ENCODE results near the gene AIF1.

Gene AIF1

DNA sequence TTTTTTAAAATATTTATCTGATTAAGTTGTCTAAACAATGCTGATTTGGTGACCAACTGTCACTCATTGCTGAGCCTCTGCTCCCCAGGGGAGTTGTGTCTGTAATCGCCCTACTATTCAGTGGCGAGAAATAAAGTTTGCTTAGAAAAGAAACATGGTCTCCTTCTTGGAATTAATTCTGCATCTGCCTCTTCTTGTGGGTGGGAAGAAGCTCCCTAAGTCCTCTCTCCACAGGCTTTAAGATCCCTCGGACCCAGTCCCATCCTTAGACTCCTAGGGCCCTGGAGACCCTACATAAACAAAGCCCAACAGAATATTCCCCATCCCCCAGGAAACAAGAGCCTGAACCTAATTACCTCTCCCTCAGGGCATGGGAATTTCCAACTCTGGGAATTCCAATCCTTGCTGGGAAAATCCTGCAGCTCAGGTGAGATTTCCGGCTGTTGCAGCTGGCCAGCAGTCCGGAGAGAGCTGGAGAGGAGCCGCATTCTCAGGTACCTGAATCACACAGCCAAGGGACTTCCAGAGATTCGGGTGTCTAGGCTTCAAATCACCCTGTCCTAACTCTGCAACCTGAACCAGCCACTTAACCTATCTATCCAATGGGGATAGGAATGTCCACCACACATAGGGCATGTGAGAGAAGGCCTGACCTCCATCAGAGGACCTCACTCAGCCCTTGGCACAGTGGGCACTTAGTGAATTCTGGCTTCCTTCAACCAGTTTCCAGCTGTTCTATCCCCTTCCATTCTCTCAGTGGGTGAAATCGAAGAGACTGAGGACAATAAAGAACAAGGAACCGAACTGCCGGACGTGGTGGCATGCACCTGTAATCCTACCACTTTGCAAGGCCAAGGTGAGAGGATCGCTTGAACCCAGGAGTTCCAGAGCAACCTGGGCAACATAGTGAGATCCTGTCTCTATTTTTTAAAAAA, 36.6 kb upstream of the AIF1 start:
- no peak overlapping the region for H3K4me3 ChIP-seq (ENCODE audit: low read depth, low read length)
- TF ChIP-seq, protein P1, sequence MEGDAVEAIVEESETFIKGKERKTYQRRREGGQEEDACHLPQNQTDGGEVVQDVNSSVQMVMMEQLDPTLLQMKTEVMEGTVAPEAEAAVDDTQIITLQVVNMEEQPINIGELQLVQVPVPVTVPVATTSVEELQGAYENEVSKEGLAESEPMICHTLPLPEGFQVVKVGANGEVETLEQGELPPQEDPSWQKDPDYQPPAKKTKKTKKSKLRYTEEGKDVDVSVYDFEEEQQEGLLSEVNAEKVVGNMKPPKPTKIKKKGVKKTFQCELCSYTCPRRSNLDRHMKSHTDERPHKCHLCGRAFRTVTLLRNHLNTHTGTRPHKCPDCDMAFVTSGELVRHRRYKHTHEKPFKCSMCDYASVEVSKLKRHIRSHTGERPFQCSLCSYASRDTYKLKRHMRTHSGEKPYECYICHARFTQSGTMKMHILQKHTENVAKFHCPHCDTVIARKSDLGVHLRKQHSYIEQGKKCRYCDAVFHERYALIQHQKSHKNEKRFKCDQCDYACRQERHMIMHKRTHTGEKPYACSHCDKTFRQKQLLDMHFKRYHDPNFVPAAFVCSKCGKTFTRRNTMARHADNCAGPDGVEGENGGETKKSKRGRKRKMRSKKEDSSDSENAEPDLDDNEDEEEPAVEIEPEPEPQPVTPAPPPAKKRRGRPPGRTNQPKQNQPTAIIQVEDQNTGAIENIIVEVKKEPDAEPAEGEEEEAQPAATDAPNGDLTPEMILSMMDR (IDR thresholded peaks at IDR 0.05; ENCODE audit: low read depth, low read length), result no peak

DNA sequence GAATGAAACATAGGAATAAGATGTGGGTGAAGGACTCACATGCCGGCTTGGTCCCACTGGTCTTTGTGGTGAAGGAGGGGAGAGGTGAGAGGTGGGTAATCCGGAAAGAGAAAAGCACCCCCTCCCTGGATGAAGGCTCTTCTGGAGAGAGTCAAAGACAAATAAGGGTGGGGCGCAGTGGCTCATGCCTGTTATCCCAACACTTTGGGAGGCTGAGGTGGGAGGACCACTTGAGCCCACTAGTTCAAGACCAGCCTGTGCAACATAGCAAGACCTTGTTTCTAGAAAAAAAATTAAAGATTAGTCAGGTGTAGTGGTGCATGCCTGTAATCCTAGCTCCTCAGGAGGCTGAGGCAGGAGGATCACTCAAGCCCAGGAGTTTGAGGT, 35.9 kb upstream of the AIF1 start:
- TF ChIP-seq, protein P1 (IDR thresholded peaks at IDR 0.05; ENCODE audit: low read depth, low read length), result no peak

DNA sequence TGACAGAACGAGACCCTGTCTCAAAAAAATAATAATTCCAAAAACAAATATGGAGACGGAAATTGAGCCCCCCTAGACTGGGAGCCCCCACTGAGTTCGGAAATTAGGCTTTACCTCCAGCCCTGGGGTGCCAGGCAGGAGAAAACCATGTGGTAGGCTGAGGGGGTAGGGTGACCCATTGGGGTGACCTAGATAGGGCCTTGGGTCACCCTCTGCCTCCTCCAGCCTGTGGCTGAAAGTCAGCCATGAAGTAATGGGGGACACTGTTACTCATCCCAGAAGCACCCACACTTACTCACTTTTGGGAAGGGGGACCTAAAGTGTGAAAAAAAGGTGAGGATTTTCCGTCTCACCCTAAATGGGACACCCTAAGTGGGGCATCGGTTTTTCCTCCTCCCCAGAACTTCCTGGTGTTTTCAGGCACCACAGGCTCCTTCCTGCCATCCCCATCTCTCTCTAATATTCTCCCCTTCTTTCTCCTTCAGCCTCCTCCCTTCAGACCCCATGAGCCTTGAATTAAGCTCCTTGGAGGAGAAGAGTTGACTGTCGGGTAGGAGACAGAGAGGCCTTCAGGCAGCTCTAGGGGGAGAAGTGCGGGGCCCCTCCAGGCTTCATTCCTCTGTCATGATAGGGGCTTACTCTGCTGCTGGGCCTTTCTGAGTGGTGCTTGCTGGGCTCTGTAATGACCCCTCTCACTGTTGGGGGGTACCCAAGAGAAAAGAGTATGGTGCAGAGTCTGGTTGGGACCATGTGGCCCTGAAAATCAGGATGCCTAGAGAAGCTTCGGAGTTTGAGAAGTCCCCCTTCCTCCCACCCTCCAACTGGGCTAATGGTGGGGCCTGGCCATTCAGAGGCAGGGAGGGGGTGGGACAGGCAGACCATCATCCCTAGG, 35.2 kb upstream of the AIF1 start:
- TF ChIP-seq, protein P1 (IDR thresholded peaks at IDR 0.05; ENCODE audit: low read depth, low read length), result no peak
- no peak overlapping the region for H3K4me3 ChIP-seq (ENCODE audit: low read depth, low read length)

More for the DNA sequence above, 35.9 kb upstream of the AIF1 start:
- no peak overlapping the region for H3K4me3 ChIP-seq (ENCODE audit: low read depth, low read length)

DNA sequence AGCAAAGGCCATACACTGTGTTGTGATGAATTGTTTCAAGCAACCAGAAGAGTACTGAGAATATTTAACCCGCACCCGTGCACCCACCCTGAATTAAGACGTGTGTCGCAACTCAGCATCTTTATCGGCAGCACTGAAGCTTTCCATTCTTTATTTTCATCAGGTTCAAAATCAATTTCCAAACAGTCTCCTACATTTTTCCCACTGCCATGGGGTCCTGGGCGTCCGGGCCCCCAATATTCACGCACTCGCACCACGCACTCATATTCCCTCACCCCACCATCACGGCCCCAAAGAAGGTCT, 34.6 kb upstream of the AIF1 start:
- TF ChIP-seq, protein P1 (IDR thresholded peaks at IDR 0.05; ENCODE audit: low read depth, low read length), result no peak
- H3K4me3 ChIP-seq (ENCODE audit: low read depth, low read length), result peak overlapping the region; percentile 79

DNA sequence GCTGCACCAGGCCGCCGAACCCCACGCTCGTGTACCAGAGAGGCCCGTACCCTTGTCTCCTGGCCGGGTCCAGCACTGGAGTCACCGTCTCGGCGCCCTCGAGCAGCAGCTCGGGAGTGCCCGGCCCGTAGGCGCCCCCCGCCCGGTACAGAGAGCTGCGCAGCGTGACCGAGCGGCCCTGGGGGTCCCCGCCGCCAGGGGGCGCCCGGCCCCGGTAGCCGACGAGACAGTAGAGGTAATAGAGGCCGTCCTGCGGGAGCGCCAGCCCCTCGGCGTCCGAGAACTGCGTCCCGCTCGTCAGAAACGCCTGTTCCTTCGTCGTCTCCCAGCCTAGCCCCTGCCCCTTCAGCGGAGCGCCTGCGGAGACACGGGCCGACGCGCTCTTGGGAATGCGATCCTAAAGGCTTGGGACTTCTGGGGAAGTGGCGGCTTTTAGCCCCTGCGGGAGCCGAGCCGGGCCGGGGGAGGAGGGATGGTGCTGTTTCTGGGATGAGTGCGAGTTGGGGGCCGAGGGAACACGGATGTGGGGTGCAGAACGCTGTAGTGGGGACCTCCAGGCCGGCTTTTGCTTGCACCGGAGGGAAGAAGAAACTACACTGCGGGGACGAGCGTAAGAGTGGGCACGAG, 34.1 kb upstream of the AIF1 start:
- H3K4me3 ChIP-seq (ENCODE audit: low read depth, low read length), result peak overlapping the region; percentile 79
- TF ChIP-seq, protein P1 (IDR thresholded peaks at IDR 0.05; ENCODE audit: low read depth, low read length), result peak; percentile 94

DNA sequence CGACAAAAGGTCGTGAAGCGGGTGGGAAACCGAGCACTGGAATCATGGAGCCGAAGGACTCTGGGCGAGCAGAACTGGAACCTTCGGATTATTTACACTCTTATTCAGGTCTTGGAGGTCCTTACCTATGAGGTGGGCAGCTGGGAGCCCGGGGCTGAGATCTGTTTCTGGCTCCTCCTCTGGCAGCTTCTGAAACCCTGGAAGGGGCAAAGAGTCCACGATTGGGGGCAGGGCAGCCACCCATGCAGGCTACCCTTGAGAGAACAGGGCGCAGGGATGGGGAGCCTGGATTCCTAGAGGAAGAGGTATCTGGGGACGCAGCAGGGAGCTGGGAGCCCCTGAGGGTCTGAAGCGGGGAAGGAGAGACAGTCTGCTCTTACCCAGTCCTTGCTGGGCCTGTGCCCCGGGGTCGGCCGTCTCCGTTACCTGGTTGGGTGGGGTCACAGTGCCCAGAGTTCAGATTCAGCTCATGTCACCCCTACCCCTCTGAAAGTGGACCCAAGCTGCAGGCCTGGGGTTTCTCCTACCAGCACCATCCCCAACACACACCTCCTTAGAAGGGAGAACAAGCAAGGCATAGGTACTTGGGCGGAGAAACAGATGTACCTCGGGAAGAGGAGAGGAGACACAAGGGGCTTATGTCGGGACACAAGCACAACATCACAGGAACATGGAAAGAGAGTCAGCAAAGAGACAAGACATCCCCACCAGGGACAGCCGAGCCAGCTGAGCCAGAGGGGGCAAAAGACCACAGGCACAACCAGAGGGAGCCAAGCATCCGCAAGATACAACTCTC, 33.4 kb upstream of the AIF1 start:
- TF ChIP-seq, protein P1 (IDR thresholded peaks at IDR 0.05; ENCODE audit: low read depth, low read length), result no peak
- H3K4me3 ChIP-seq (ENCODE audit: low read depth, low read length), result peak overlapping the region; percentile 79
